H1 (cell line): ENCODE results near the gene PTPRT.

Source experiments
- CTCF ChIP-seq, 3 experiments: IDR thresholded peaks; 1 replicate in 2 of 3; 2 replicates in 1 of 3; pipeline versions ENCODE4 v1.5.1 to v1.6.1; 2011; ENCODE audit warnings: low read length in 3 of 3, mild to moderate bottlenecking in 3 of 3, inconsistent platforms in 2 of 3, low read depth in 1 of 3, moderate library complexity in 1 of 3; ENCODE audit not compliant: insufficient read depth in 1 of 3; ENCODE audit errors: control extremely low read depth in 1 of 3
- POLR2AphosphoS5 ChIP-seq: IDR thresholded peaks from 2 replicates; pipeline ENCODE4 v1.6.1; 2011; ENCODE audit warnings: low read depth, low read length
- TAF1 ChIP-seq: IDR thresholded peaks from 2 replicates; pipeline ENCODE4 v1.6.1; 2011; ENCODE audit warnings: mild to moderate bottlenecking, low read depth, low read length

- no peak for TF ChIP-seq POLR2AphosphoS5
- no peak for TF ChIP-seq TAF1
- no peak for TF ChIP-seq CTCF (IDR thresholded peaks at IDR 0.05; ENCODE audit: control extremely low read depth in 1 of 3, insufficient read depth in 1 of 3, low read depth in 1 of 3, low read length in 3 of 3)
These were observed 594.1 kb downstream of the PTPRT start for GRCh38 chr20:42595625-42596024.
